GM18909 (cell line): ENCODE data around the gene IGIP.

Experiments
- ATAC-seq: cut with Tn5 transposase; IDR thresholded peaks from one replicate; pipeline ENCODE4 v1.9.1; 2021; ENCODE audit warnings: mild to moderate bottlenecking; ENCODE audit not compliant: unreplicated experiment, poor library complexity

IGIP gene

GRCh38 chr5:140125637-140126036 is at the start of gene IGIP:
TSS of gene IGIP (plus strand) at chr5:140125937. CDS start at chr5:140128477, 2,540 bp downstream.
- ATAC-seq, result no peak

- no peak for ATAC-seq
Measured at GRCh38 chr5:140076142-140076541, 49.6 kb upstream of the IGIP start.

- ATAC-seq, result no peak
Measured at GRCh38 chr5:140076788-140077187, 48.9 kb upstream of the IGIP start.

GRCh38 chr5:140083120-140083519 is 42.6 kb upstream of the IGIP start:
- ATAC-seq, result no peak

DNA sequence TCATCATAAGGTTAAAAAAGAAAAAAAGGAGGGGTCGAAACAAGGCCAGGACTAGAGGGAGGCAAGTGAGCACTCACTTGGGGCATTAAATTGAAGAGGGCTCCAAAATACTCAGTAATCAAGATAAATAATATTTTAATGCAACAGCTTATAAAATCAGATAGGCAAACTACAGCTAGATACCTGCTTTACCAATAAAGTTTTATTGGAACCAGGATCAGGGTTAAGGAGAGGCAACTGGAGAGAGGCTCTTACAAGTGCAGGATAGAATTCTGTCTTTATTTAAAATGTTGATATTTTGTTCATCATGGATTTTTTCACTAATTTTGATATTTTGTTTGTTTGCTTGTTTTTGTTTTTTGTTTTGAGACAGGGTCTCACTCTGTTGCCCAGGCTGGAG is 42.1 kb upstream of the IGIP start:
- no peak for ATAC-seq

DNA sequence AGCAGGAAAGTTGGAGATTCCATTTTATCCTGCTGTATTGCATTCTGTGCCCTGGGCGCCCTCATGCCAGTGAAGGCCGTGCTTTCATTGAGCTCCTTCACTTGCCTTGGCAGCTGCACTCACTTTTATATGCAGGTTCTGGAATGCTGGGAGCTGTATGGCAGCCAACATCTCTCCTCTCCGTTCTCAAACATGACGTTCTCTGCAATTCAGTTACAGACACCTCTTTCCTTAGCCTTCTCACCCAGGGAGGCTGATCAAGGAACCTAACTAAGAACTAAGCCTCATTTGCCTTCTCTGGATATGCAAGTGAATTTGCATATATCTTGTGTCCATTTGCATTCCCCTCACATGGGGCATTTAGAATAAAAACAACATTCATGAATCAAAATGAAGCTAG is 41.2 kb upstream of the IGIP start:
- ATAC-seq, result no peak

DNA sequence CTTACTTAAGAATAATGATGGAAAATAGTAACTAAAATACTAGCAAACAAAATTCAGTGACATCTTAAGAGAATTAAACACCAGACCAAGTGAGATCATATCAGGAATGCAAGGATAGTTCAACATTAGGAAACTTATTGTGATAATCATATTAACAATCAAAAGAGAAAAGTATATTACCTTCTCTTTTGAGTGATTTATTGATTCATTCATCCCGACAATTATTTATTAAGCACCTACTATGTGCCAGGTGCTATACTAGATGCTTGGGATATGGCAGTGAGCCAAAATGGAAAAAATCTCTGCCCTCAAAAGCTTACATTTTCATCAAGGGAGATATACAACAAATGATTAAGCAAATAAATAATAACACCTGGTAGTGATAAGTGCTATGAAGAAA is 35.5 kb upstream of the IGIP start:
- ATAC-seq, result no peak

DNA sequence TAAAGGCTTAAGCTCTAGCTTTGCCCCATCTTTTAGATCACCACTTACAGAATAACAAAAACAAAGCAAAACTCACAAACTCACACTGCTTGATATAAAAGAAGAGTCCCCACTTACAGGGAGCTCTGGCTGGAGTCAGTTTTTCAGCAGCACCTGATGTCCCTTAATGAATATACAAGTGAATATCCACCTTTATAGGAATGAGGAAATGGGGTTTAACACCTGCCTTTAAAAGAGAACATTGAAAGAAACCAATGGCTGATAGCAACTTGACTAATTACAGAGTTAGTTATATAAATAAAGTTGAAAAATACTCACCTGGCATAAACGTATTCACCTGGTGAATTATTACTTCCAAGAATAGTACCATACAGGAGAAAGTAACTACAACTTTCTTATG is 32.6 kb upstream of the IGIP start:
- no peak for ATAC-seq

DNA sequence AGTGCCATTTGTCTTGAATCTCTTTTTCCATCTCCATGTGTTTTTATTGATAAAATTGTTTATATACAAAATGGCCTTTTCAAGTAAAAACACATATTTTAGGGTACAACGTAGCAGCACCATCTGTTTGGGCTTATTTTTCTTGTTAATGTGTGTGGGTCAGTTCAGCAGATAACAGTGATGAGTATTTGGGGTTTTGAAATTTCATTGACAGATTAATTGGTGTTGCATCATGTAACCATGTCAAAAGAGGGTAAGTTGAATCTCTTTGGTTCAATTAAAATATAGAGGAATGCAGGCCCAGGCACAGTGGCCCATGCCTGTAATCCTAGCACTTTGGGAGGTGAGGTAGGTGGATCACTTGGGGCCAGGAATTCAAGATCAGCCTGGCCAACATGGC is 31.9 kb upstream of the IGIP start:
- no peak for ATAC-seq

GRCh38 chr5:140094889-140095288 is 30.8 kb upstream of the IGIP start:
- ATAC-seq, result no peak

DNA sequence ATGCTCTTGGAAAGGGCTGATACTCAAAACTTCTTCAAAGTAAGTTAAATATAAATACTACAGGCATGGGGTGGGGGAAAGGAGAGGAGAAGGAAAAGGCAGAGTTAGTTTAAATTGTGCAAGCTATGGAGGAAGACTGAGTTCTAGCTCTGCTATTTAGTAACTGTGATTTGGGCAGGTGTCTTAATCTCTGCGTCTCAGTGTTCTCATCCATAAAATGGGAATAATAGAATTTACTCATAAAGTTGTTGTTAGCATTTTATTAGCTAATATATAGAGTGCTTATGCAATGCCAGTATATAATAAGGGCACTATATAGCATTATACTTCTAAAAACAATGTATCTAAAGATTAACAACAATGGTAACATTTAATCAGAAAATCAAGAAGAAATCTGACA is 24.6 kb upstream of the IGIP start:
- ATAC-seq, result no peak

- no peak for ATAC-seq
Measured at GRCh38 chr5:140103154-140103553, 22.6 kb upstream of the IGIP start.

DNA sequence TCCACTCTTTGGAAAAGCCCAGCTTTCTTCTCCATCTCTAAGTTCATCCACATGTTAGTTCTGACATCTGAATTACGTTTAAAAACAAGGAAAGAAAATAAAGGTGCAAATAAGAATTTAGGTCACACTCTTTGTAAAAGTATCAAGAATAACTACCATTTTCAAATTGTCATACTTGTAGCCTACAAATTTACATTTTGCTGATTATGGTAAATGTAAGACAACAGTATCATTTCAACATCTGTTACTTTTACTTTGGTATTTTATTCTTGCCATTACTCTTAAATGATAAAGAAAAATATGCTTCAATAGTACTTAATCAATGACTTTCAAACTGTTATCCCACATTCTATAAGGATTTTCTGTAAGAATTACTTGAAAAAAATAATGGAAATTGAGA is 21.6 kb upstream of the IGIP start:
- ATAC-seq, result no peak

DNA sequence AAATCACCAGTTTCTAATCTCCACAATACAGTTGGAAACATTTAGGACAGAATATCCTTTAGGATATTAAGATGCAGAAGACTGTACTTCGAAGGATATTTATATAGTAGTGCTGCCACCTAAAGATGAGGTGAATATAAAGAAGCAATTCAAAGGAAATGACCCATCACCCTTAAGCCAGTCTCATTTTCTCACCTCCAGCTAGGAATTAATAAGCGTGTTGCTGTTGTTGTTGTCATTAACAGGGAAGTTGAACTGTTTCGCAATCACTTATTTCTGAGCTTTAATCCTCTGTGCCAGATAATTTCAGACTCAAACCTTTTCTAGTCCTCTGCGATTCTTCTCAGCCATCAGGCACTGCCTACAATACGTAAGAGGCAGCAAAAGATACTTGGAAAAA is 19.6 kb upstream of the IGIP start:
- ATAC-seq, result no peak

- no peak for ATAC-seq
Measured at GRCh38 chr5:140106805-140107311, 18.9 kb upstream of the IGIP start.

GRCh38 chr5:140107312-140108092 is 18.2 kb upstream of the IGIP start:
- ATAC-seq, result peak; percentile 93

DNA sequence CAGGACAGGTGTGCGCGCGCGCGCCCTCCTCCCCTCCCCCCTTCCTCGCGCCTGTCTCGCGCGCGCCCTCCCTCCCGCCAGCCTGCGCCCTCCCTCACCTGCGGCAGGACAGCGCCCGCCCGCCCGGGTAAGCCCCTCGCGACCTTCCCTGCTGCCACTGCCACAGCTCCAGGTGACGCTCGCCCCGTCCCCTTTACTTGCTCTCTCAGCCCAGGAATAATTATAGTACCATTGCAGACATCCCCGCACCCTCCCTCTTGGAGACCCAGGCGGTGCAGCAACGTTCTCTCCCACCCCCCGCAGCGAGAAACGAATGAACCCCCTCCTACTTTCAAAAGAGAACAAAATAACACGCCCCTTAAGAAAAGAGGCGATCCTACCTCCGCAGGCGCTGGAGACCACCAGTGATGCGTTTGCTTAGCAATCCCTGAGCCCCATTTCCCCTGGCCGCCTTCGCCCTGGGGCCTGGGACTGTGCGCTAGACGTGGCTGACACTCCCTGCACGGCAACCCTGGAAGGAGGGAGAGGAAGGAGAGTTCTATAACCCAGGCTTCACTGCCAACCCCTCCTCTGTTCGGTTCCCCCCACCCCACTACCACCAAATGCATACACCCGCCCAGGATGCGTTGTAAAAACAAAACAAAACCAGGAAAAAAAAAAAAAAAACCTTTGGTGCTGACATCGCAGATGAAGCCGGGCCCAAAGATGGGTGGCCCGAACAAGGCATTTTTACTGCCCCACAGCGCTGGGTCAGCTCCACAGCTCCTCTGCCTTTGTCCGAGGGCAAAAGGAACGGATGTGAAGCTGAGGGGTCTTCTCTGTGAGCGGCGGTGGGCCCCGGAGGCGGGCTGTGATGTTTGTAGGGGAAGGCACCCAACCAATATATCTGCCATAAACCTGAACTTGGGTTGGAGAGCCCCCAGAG is 17.4 kb upstream of the IGIP start:
- no peak for ATAC-seq

GRCh38 chr5:140109018-140109758 is 16.5 kb upstream of the IGIP start:
- no peak for ATAC-seq

DNA sequence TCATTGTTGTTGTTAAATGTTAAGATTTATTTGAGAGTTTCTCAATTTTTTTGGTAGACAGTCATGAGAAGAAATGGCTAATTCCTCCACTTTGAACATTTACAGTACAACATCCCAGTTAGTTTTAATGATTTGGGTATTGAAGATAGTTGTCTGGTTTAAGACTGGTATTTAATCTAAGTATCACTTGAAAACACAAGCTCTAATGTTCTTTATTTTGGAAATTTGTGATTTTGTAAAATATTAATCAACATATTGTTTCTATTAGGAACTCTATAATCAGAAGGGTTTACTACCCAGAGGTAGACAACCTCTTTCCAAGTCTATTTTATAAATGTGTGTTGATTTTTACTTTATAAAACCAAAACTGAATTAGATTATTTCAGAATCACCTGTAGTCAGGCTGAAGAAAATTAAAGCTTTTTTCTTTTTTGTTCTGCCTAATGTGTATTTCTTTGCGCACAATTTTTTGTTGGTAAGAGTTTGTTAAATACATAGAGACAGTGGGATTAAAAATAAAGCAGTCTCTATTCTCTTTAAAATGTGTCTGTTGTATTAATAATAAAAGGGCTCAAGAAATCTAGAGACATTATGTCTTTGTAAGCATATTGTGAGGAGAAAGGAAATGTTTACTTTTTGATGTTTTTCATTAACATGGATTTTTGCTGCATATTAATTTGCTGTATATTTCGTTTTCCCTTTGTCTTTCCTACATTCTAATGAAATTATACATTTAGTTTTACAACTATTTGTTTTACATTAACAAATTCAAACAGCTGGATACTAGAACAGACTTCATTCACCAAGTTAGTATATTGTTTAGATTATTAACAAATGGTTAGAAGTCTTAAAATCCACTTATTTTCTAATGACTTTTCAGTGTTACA is 15.7 kb upstream of the IGIP start:
- no peak for ATAC-seq

GRCh38 chr5:140110646-140110957 is 15.1 kb upstream of the IGIP start:
- ATAC-seq, result no peak
